Natural killer cell (primary cell): ENCODE data around the gene COL4A3. TPM values are rescaled to one million over a fixed set of nuclear protein-coding genes. Genes with fewer than 3 reads are reported as not detected.

ENCODE experiments used
- ATAC-seq, 3 donors: fragments of 150-1000 bp in 2 of 3; fragments of 200-7000 bp in 1 of 3; cut with Tn5 transposase; 1 replicate in 1 of 3; 2 replicates in 2 of 3; pipeline ENCODE4 v1.10.0; 2021; ENCODE audit warnings: mild to moderate bottlenecking in 2 of 3, moderate library complexity in 2 of 3
- DNase-seq, 2 donors: peaks; one replicate each; pipeline versions ENCODE4 v3.0.0 to v3.0.0-alpha.2; 2013 to 2021; ENCODE audit warnings: mixed read lengths in 1 of 2
- H3K27ac ChIP-seq: one replicate; pipeline ENCODE4 v1.5.1; 2013; ENCODE audit warnings: mild to moderate bottlenecking, low read length
- H3K27me3 ChIP-seq: one replicate; pipeline ENCODE4 v1.6.1; 2013; ENCODE audit warnings: low read length; ENCODE audit not compliant: control insufficient read depth, insufficient read depth
- H3K36me3 ChIP-seq: one replicate; pipeline ENCODE4 v1.6.1; 2013; ENCODE audit warnings: low read length; ENCODE audit not compliant: control insufficient read depth, insufficient read depth
- H3K4me1 ChIP-seq: one replicate; pipeline ENCODE4 v1.6.1; 2013; ENCODE audit warnings: low read length; ENCODE audit not compliant: control insufficient read depth, insufficient read depth
- H3K4me3 ChIP-seq: one replicate; pipeline ENCODE4 v1.5.1; 2013; ENCODE audit warnings: low read length
- H3K9me3 ChIP-seq: one replicate; pipeline ENCODE4 v1.6.1; 2013; ENCODE audit warnings: low read length; ENCODE audit not compliant: control insufficient read depth, insufficient read depth
- H3K27ac Mint-ChIP-seq, 2 donors: one replicate each; pipeline ENCODE4 v1.8.0; 2022; ENCODE audit warnings: mild to moderate bottlenecking in 2 of 2, mixed read lengths in 2 of 2, moderate library complexity in 1 of 2
- H3K27me3 Mint-ChIP-seq, 2 donors: one replicate each; pipeline ENCODE4 v1.8.0; 2022; ENCODE audit warnings: low read depth in 2 of 2, mixed read lengths in 2 of 2
- H3K36me3 Mint-ChIP-seq: one replicate; pipeline ENCODE4 v1.8.0; 2022; ENCODE audit warnings: mixed read lengths
- H3K4me1 Mint-ChIP-seq, 2 donors: one replicate each; pipeline ENCODE4 v1.8.0; 2022; ENCODE audit warnings: mixed read lengths in 2 of 2
- H3K4me3 Mint-ChIP-seq: one replicate; pipeline ENCODE4 v1.8.0; 2022; ENCODE audit warnings: mild to moderate bottlenecking, moderate library complexity, mixed read lengths
- H3K9me3 Mint-ChIP-seq, 2 donors: one replicate each; pipeline ENCODE4 v1.8.0; 2022; ENCODE audit warnings: mixed read lengths in 2 of 2
- WGBS: methylation state at CpG from one replicate; pipeline ENCODE4 v1.1.7; 2013; ENCODE audit warnings: missing lambda C conversion rate; ENCODE audit not compliant: insufficient coverage; 5-methylcytosine and 5-hydroxymethylcytosine counted together
- intact Hi-C: fragments of 100-400 bp; cut with micrococcal nuclease; formaldehyde crosslinking; loops from one replicate; pipeline ENCODE4 v1.14.2; 2022
- total RNA-seq, 4 donors: library from RNA; stranded (reverse); fragments of 120-200 nt in 1 of 4; gene quantifications; one replicate each; pipeline versions ENCODE4 v1.2.3 to v1.2.4, GENCODE V29; 2013 to 2022
- TF ChIP-seq, protein P1 (sequence below): fragments of 200-600 bp; IDR thresholded peaks from one replicate; pipeline ENCODE4 v1.8.0; 2022; ENCODE audit warnings: antibody characterized with exemption

The COL4A3 gene
- total RNA-seq, 3 donors from 2014 or later (not counting 1 experiment from before 2014, with no cell fraction given) = 0.45 to 1.8 (median 1.0) TPM

DNA sequence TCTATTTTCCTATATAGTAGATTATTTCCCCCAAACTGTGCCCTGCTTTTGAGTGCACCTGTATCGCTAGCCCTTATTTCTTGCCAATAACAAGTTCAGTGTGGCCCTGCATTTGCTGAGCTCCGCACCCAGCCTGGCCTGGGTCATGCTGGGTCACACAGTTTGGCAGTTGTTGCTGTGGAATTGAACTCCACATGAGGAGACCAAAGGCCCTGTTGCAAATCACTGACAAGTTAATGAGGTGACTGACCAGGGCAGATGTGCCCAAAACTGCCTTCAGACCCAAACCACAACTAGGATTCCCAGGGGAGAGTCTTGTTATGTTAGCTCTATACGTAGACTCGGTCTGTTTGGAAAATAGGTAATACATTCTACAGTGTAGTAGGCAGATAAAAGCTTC, 31.4 kb upstream of the COL4A3 start:
- H3K36me3 ChIP-seq = no peaks in the 10 kb centered on the region
- TF ChIP-seq, protein P1, sequence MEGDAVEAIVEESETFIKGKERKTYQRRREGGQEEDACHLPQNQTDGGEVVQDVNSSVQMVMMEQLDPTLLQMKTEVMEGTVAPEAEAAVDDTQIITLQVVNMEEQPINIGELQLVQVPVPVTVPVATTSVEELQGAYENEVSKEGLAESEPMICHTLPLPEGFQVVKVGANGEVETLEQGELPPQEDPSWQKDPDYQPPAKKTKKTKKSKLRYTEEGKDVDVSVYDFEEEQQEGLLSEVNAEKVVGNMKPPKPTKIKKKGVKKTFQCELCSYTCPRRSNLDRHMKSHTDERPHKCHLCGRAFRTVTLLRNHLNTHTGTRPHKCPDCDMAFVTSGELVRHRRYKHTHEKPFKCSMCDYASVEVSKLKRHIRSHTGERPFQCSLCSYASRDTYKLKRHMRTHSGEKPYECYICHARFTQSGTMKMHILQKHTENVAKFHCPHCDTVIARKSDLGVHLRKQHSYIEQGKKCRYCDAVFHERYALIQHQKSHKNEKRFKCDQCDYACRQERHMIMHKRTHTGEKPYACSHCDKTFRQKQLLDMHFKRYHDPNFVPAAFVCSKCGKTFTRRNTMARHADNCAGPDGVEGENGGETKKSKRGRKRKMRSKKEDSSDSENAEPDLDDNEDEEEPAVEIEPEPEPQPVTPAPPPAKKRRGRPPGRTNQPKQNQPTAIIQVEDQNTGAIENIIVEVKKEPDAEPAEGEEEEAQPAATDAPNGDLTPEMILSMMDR = no peak
- H3K9me3 ChIP-seq = no peaks in the 10 kb centered on the region
- Mint-ChIP-seq H3K9me3 (no peaks in the 10 kb centered on the region), H3K4me1 (no peaks in the 10 kb centered on the region), H3K27ac (no peak overlapping the region), H3K36me3 (no peaks in the 10 kb centered on the region), H3K27me3 (peaks cover 10 to 19% of the 10 kb centered on the region in 2 donors), H3K4me3 (no peak overlapping the region)
- ATAC-seq (no peak), DNase-seq (no peak)
- no peaks in the 10 kb centered on the region for H3K4me1 ChIP-seq
- H3K27ac ChIP-seq = no peak overlapping the region
- H3K27me3 ChIP-seq = no peaks in the 10 kb centered on the region
- intact Hi-C loops = no loop called here
- no peak overlapping the region for H3K4me3 ChIP-seq
- 47% methylated on average over 2 of the region's 4 CpGs for WGBS

DNA sequence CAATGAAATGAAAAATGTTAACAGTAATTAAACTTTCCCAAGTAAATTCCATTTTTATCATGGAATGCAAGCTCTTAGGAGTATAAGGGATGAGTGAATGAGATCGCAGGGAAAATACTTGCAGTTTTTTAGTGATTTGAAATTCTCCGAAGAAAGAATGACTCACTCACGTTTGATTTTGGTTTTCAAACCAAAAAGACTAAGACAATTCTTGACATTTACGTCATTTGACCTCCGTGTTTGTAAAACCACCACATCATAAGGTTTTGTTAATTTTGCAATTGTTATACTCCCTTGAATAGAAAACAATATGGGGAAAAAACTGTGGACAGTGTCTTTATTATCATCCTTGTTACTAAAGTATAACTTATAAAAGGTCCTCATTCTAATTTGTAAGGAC, 29.8 kb upstream of the COL4A3 start:
- WGBS = 76% methylated on average over 3 of the region's 5 CpGs
- no peaks in the 10 kb centered on the region for H3K4me1 Mint-ChIP-seq
- no peaks in the 10 kb centered on the region for H3K36me3 Mint-ChIP-seq
- H3K27ac Mint-ChIP-seq = no peak overlapping the region
- no peaks in the 10 kb centered on the region for H3K4me1 ChIP-seq
- no peak overlapping the region for H3K4me3 ChIP-seq
- ATAC-seq (no peak), DNase-seq (no peak)
- no peaks in the 10 kb centered on the region for H3K27me3 ChIP-seq
- peaks cover 0 to 11% of the 10 kb centered on the region in 2 donors for H3K27me3 Mint-ChIP-seq
- no peaks in the 10 kb centered on the region for H3K9me3 ChIP-seq
- TF ChIP-seq, protein P1 = no peak
- intact Hi-C loops = no loop called here
- no peak overlapping the region for H3K4me3 Mint-ChIP-seq
- H3K27ac ChIP-seq = no peak overlapping the region
- H3K9me3 Mint-ChIP-seq = no peaks in the 10 kb centered on the region
- H3K36me3 ChIP-seq = no peaks in the 10 kb centered on the region

DNA sequence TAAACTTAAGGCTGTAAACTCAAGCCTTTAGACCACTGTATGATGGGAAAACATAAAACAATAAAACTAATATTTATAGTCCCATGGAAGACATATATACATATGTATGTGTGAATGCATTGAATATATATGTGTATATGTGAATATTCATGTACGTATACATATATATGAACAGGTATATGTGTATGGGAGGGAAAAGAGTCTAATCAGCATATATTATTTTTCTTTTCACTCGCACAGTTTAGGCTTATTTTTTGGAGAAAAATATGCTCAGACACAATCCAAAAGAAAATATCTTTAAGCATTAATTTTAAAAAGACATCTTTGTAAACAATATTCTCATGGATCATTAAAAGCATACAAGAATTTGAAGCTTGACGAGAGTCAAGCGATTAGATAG, 23.1 kb upstream of the COL4A3 start:
- Histone ChIP-seq H3K27me3 (no peaks in the 10 kb centered on the region), H3K27ac (no peak overlapping the region), H3K9me3 (no peaks in the 10 kb centered on the region), H3K4me1 (no peaks in the 10 kb centered on the region), H3K36me3 (no peaks in the 10 kb centered on the region), H3K4me3 (no peak overlapping the region)
- TF ChIP-seq, protein P1 = no peak
- Mint-ChIP-seq H3K27me3 (no peaks in the 10 kb centered on the region), H3K4me1 (no peaks in the 10 kb centered on the region), H3K9me3 (no peaks in the 10 kb centered on the region), H3K36me3 (no peaks in the 10 kb centered on the region), H3K4me3 (no peak overlapping the region), H3K27ac (no peak overlapping the region)
- DNase-seq = no peak
- no CpG with 5 or more reads among the region's 4 CpGs for WGBS
- intact Hi-C loops = no loop called here
- no peak for ATAC-seq

DNA sequence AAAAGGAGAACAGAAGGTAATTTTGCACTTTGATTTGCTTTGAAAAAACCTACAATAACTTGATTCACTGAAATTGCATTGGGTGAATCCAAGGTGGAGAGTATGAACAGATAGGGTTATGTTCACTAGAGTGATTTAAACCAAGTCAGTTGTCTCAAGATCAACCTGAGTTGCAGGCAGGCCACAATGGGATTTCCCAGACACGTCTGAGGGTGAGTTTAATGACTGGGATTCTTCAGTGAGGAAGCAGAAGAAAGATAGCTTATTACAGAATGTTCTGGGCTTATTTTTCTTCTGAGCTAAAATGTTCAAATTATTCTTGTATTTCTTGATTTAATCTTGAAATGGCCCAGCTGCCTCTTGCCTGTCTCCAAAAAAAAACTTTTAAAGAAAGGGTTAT, 20.5 kb upstream of the COL4A3 start:
- H3K4me3 ChIP-seq = no peak overlapping the region
- no peaks in the 10 kb centered on the region for H3K9me3 ChIP-seq
- Mint-ChIP-seq H3K9me3 (no peaks in the 10 kb centered on the region), H3K36me3 (no peaks in the 10 kb centered on the region), H3K4me3 (no peak overlapping the region), H3K27ac (no peak overlapping the region), H3K4me1 (no peaks in the 10 kb centered on the region), H3K27me3 (peaks cover 0 to 3% of the 10 kb centered on the region in 2 donors)
- no peak for ATAC-seq
- no peak for DNase-seq
- H3K36me3 ChIP-seq = no peaks in the 10 kb centered on the region
- H3K27ac ChIP-seq = no peak overlapping the region
- H3K4me1 ChIP-seq = no peaks in the 10 kb centered on the region
- 58% methylated on average over 1 of the region's 1 CpG for WGBS
- no peaks in the 10 kb centered on the region for H3K27me3 ChIP-seq
- intact Hi-C loops = no loop called here
- TF ChIP-seq, protein P1 = no peak
